Activated effector memory CD4-positive, alpha-beta T cell treated with Interleukin-2 at 50 U/mL for 16 hours (primary cell): ENCODE data around the gene PCSK6.

ENCODE experiments used
- DNase-seq: peaks from one replicate; pipeline ENCODE4 v3.0.0-alpha.2; 2020

Gene PCSK6

GRCh38 chr15:101266787-101267186 is 222.7 kb downstream of the PCSK6 start:
- DNase-seq: no peak

GRCh38 chr15:101266034-101266433 is 223.5 kb downstream of the PCSK6 start:
- no peak for DNase-seq

GRCh38 chr15:101264911-101265641 is 224.4 kb downstream of the PCSK6 start:
- no peak for DNase-seq

GRCh38 chr15:101264011-101264410 is 225.5 kb downstream of the PCSK6 start:
- DNase-seq: no peak

GRCh38 chr15:101262551-101262950 is 227.0 kb downstream of the PCSK6 start:
- DNase-seq: no peak

GRCh38 chr15:101258238-101259144 is 231.0 kb downstream of the PCSK6 start:
- peak; percentile 24 for DNase-seq

GRCh38 chr15:101256757-101257156 is 232.8 kb downstream of the PCSK6 start:
- no peak for DNase-seq

GRCh38 chr15:101255615-101256241 is 233.8 kb downstream of the PCSK6 start:
- DNase-seq: no peak

- DNase-seq: no peak
Observed at GRCh38 chr15:101255051-101255395, 234.5 kb downstream of the PCSK6 start.

- no peak for DNase-seq
Observed at GRCh38 chr15:101254157-101255050, 235.1 kb downstream of the PCSK6 start.
